ENCODE measurements around the gene ATP6V0B.

The ATP6V0B gene

DNA sequence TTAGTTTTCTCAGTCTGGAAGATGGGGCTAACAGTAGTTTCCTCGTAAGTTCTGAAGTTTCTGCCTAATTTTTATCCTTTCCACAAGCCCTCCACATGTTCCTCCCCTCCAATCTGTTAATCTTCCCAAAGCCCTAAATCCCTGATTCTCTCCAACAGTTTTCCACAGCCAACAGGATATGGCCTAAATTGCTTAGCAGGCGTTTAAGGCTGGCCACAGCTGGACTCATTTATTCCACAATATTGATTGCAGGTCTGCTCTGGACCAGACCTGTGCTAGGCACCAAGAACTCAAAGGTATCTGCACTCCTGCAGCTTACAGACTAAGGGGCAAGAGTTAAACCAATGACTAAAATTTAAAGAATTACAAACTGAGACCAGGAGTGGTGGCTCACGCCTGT is 52.6 kb downstream of the ATP6V0B start:
- DNase-seq (ENCODE audit: low read depth): no peak
- no peak overlapping the region for H3K4me3 ChIP-seq (ENCODE audit: low read depth, low read length)
- TF ChIP-seq, protein P1, sequence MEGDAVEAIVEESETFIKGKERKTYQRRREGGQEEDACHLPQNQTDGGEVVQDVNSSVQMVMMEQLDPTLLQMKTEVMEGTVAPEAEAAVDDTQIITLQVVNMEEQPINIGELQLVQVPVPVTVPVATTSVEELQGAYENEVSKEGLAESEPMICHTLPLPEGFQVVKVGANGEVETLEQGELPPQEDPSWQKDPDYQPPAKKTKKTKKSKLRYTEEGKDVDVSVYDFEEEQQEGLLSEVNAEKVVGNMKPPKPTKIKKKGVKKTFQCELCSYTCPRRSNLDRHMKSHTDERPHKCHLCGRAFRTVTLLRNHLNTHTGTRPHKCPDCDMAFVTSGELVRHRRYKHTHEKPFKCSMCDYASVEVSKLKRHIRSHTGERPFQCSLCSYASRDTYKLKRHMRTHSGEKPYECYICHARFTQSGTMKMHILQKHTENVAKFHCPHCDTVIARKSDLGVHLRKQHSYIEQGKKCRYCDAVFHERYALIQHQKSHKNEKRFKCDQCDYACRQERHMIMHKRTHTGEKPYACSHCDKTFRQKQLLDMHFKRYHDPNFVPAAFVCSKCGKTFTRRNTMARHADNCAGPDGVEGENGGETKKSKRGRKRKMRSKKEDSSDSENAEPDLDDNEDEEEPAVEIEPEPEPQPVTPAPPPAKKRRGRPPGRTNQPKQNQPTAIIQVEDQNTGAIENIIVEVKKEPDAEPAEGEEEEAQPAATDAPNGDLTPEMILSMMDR (IDR thresholded peaks at IDR 0.05; ENCODE audit: low read depth, low read length, missing control alignments): no peak
